H1 (cell line): Measurements from ENCODE around the gene LPP. TPM values are rescaled to one million over a fixed set of nuclear protein-coding genes. Genes with fewer than 3 reads are reported as not detected.

Experiments
- ASH2L ChIP-seq: fragments of 200-600, 300-600 bp; sonication (generic); IDR thresholded peaks from one replicate; pipeline ENCODE4 v1.7.1; 2017; ENCODE audit warnings: low read length
- CHD7 ChIP-seq: fragments of 300-600 bp; sonication (generic); IDR thresholded peaks from 2 replicates; pipeline ENCODE4 v1.7.1; 2012; ENCODE audit warnings: low read length, moderate library complexity, mild to moderate bottlenecking, inconsistent platforms; ENCODE audit not compliant: insufficient replicate concordance
- PHF8 ChIP-seq: fragments of 200-600 bp; sonication (generic); conservative IDR thresholded peaks from 2 replicates; pipeline ENCODE4 v1.7.1; 2012; ENCODE audit warnings: low read depth, mild to moderate bottlenecking, inconsistent platforms, low read length, moderate library complexity
- POLR2A ChIP-seq, 2 experiments: IDR thresholded peaks; 1 replicate in 1 of 2; 2 replicates in 1 of 2; pipeline ENCODE4 v1.6.1; 2011; ENCODE audit warnings: low read depth in 2 of 2, low read length in 2 of 2, mild to moderate bottlenecking in 2 of 2; ENCODE audit errors: control extremely low read depth in 1 of 2
- RFX5 ChIP-seq: IDR thresholded peaks from 2 replicates; pipeline ENCODE4 v1.6.1; 2011; ENCODE audit warnings: low read depth, low read length, improper control_type of control experiment, borderline replicate concordance
- SAP30 ChIP-seq: fragments of 300-600 bp; sonication (generic); IDR thresholded peaks from 2 replicates; pipeline ENCODE4 v1.7.1; 2012; ENCODE audit warnings: low read length, moderate library complexity, mild to moderate bottlenecking, inconsistent platforms; ENCODE audit not compliant: insufficient read depth, insufficient replicate concordance
- SP2 ChIP-seq: IDR thresholded peaks from 2 replicates; pipeline ENCODE4 v1.6.1; 2012; ENCODE audit warnings: mild to moderate bottlenecking, low read length, inconsistent platforms
- TAF7 ChIP-seq: optimal IDR thresholded peaks from 2 replicates; pipeline ENCODE3; 2011; ENCODE audit warnings: low read depth, mild to moderate bottlenecking, inconsistent platforms, low read length, moderate library complexity, borderline replicate concordance
- TCF12 ChIP-seq: IDR thresholded peaks from 2 replicates; pipeline ENCODE4 v1.6.1; 2011; ENCODE audit warnings: low read depth, mild to moderate bottlenecking, low read length
- polyA plus RNA-seq, 7 experiments: library from polyadenylated mRNA; depleted of rRNA in 3 of 7; stranded (reverse) in 5 of 7; unstranded in 2 of 7; fragments of >200 nt in 5 of 7; fragments of 200-250 nt in 2 of 7; gene quantifications; 1 replicate in 5 of 7; 2 replicates in 1 of 7; 4 replicates in 1 of 7; pipeline versions ENCODE4 v1.2.1 to v1.2.3, GENCODE V29; 2011 to 2013; ENCODE audit warnings: missing spikeins in 2 of 7, mixed read lengths in 2 of 7
- total RNA-seq: library from RNA; stranded (reverse); fragmentation: NEBNext Ultra II Directional; extraction: Animal tissue kit (Norgen Biotek cat#: 25700); gene quantifications from 2 replicates; pipeline ENCODE4 v1.2.1, GENCODE V29; 2021

LPP gene
- total and polyA plus RNA-seq, 2 of the 8 experiments (the other 6 are each of a cell fraction or from before 2014, with no cell fraction given) = 10.0 to 53.3 TPM

GRCh38 chr3:188700501-188700900 lies 546.5 kb downstream of the LPP start (continued):
- TF ChIP-seq CHD7 (no peak), PHF8 (no peak), RFX5 (no peak), SP2 (no peak), POLR2A (IDR thresholded peaks at IDR 0.05; ENCODE audit: control extremely low read depth in 1 of 2, low read depth in 2 of 2, low read length in 2 of 2) (no peak), TCF12 (no peak), SAP30 (no peak), TAF7 (no peak), ASH2L (no peak)
